Endothelial cell of umbilical vein (primary cell): ENCODE results near the gene SLC22A3. TPM values are rescaled to one million over a fixed set of nuclear protein-coding genes. Genes with fewer than 3 reads are reported as not detected.

Source experiments
- BruUV-seq: library from RNA; stranded (reverse); fragments of 400-500 nt; replicated peaks from 2 replicates; lab custom pipeline; 2021; lab: Mats Ljungman, UMichigan
- CTCF ChIA-PET: fragments of 300-600, 350-600 bp; sonication (Branson Sonifier 250); formaldehyde crosslinking; loops from one replicate; lab custom pipeline; 2021; ENCODE audit warnings: antibody characterized with exemption, inconsistent platforms; lab: Charles Lee
- POLR2A ChIA-PET: fragments of 300-600, 350-600 bp; sonication (Branson Sonifier 250); formaldehyde crosslinking; loops from one replicate; lab custom pipeline; 2021; ENCODE audit warnings: antibody characterized with exemption, inconsistent platforms; lab: Charles Lee
- DNase-seq: peaks from one replicate; pipeline ENCODE4 v3.0.0-alpha.2; 2011; ENCODE audit warnings: low read depth, low spot score
- FAIRE-seq: peaks from 2 replicates; lab custom pipeline; 2011; peaks lifted over from hg19 to GRCh38; lab: Jason Lieb, UNC
- H2AFZ ChIP-seq: 2 replicates; pipeline ENCODE4 v1.6.0; 2012; ENCODE audit warnings: low read depth, low read length, control low read depth, inconsistent platforms
- H3K27ac ChIP-seq: 2 replicates; pipeline ENCODE4 v1.5.1; 2011; ENCODE audit warnings: low read depth, mild to moderate bottlenecking, control low read depth, low read length, moderate library complexity; ENCODE audit not compliant: insufficient read depth
- H3K27me3 ChIP-seq, 2 experiments: 2 replicates each; pipeline versions ENCODE4 v1.6.0 to v1.6.1; 2011; ENCODE audit warnings: low read length in 2 of 2, mixed read lengths in 1 of 2; ENCODE audit not compliant: control insufficient read depth in 2 of 2, insufficient read depth in 2 of 2
- H3K36me3 ChIP-seq, 2 experiments: 2 replicates in 1 of 2; 3 replicates in 1 of 2; pipeline ENCODE4 v1.5.1; 2011; ENCODE audit warnings: low read length in 2 of 2, mild to moderate bottlenecking in 1 of 2, moderate library complexity in 1 of 2; ENCODE audit not compliant: control insufficient read depth in 2 of 2, insufficient read depth in 2 of 2; ENCODE audit errors: extremely low read depth in 1 of 2
- H3K4me1 ChIP-seq: 3 replicates; pipeline ENCODE4 v1.5.1; 2011; ENCODE audit warnings: mild to moderate bottlenecking, low read length; ENCODE audit not compliant: control insufficient read depth, insufficient read depth; ENCODE audit errors: extremely low read depth
- H3K4me2 ChIP-seq: 2 replicates; pipeline ENCODE4 v1.6.1; 2011; ENCODE audit warnings: low read length, control low read depth, mixed read lengths; ENCODE audit not compliant: insufficient read depth
- H3K4me3 ChIP-seq, 3 experiments: fragments of 200-600 bp in 1 of 3; sonication (generic), shearing (Covaris generic) in 1 of 3; replicated peaks in 1 of 3; 2 replicates each; pipeline ENCODE4 v1.5.1; 2011 to 2016; ENCODE audit warnings: control low read depth in 3 of 3, low read length in 3 of 3, mild to moderate bottlenecking in 2 of 3, inconsistent platforms in 1 of 3, low read depth in 1 of 3, moderate library complexity in 1 of 3; ENCODE audit not compliant: insufficient read depth in 1 of 3
- H3K79me2 ChIP-seq: 2 replicates; pipeline ENCODE4 v1.6.0; 2012; ENCODE audit warnings: low read length, inconsistent platforms; ENCODE audit not compliant: control insufficient read depth, insufficient read depth
- H3K9ac ChIP-seq: replicated peaks from 2 replicates; pipeline ENCODE3; 2011; ENCODE audit warnings: low read length, control low read depth; ENCODE audit not compliant: insufficient read depth; ENCODE audit errors: extremely low read depth
- H3K9me1 ChIP-seq: replicated peaks from 3 replicates; pipeline ENCODE4 v1.6.0; 2011; ENCODE audit warnings: mild to moderate bottlenecking, low read length; ENCODE audit not compliant: control insufficient read depth, insufficient read depth; ENCODE audit errors: extremely low read depth
- H3K9me3 ChIP-seq: replicated peaks from 2 replicates; pipeline ENCODE4 v1.5.1; 2012; ENCODE audit warnings: low read length, inconsistent platforms; ENCODE audit not compliant: control insufficient read depth, insufficient read depth
- H4K20me1 ChIP-seq: replicated peaks from 2 replicates; pipeline ENCODE3; 2011; ENCODE audit warnings: mild to moderate bottlenecking, low read length; ENCODE audit not compliant: control insufficient read depth, insufficient read depth; ENCODE audit errors: extremely low read depth
- EZH2 ChIP-seq: IDR thresholded peaks from 2 replicates; pipeline ENCODE4 v1.6.1; 2012; ENCODE audit warnings: borderline replicate concordance, low read depth, mild to moderate bottlenecking, moderate library complexity, low read length, inconsistent platforms; ENCODE audit not compliant: severe bottlenecking
- FOS ChIP-seq: IDR thresholded peaks from 2 replicates; pipeline ENCODE4 v1.6.1; 2011; ENCODE audit warnings: mild to moderate bottlenecking, low read length, moderate library complexity, borderline replicate concordance; ENCODE audit not compliant: insufficient read depth
- GATA2 ChIP-seq: IDR thresholded peaks from 2 replicates; pipeline ENCODE4 v1.7.0; 2011; ENCODE audit warnings: low read depth, mild to moderate bottlenecking, moderate library complexity, mixed read lengths, low read length; ENCODE audit not compliant: insufficient read length, insufficient read depth
- JUN ChIP-seq: IDR thresholded peaks from 2 replicates; pipeline ENCODE4 v1.6.1; 2011; ENCODE audit warnings: borderline replicate concordance, low read depth; ENCODE audit not compliant: insufficient read length, insufficient read depth
- MYC ChIP-seq: IDR thresholded peaks from one replicate; pipeline ENCODE4 v1.6.1; 2011; ENCODE audit warnings: mild to moderate bottlenecking, low read depth, low read length
- POLR2A ChIP-seq: IDR thresholded peaks from 2 replicates; pipeline ENCODE4 v1.6.1; 2012; ENCODE audit warnings: low read depth, mild to moderate bottlenecking, control low read depth, low read length
- POLR2AphosphoS5 ChIP-seq: IDR thresholded peaks from 2 replicates; pipeline ENCODE4 v1.6.1; 2012; ENCODE audit warnings: low read depth, mild to moderate bottlenecking, control low read depth, low read length, moderate library complexity; ENCODE audit not compliant: insufficient read depth
- dilution Hi-C: fragments of 300-500 bp; cut with MboI; formaldehyde crosslinking; loops from one replicate; pipeline ENCODE4 v1.15.0; 2019; ENCODE audit warnings: low sequenced_read_pairs; ENCODE audit not compliant: extremely low pct_ligation_motif_present
- intact Hi-C: fragments of 100-400 bp; cut with micrococcal nuclease; formaldehyde crosslinking; loops from one replicate; pipeline ENCODE4 v1.10.0; 2022
- polyA plus RNA-seq, 4 experiments: library from polyadenylated mRNA; depleted of rRNA in 3 of 4; stranded (reverse) in 3 of 4; unstranded in 1 of 4; fragments of >200 nt; gene quantifications; 2 replicates each; pipeline versions ENCODE4 v1.2.1 to v1.2.3, GENCODE V29; 2011 to 2012; ENCODE audit warnings: missing spikeins in 1 of 4
- total RNA-seq: library from RNA; stranded (reverse); gene quantifications from 2 replicates; pipeline ENCODE4 v1.2.3, GENCODE V29; 2021
- TF ChIP-seq, protein P1 (sequence below): IDR thresholded peaks from 2 replicates; pipeline ENCODE4 v1.6.1; 2011; ENCODE audit not compliant: insufficient read depth, insufficient read length
- TF ChIP-seq, protein P2 (sequence below), 2 donors: IDR thresholded peaks; 1 replicate in 1 of 2; 2 replicates in 1 of 2; pipeline ENCODE4 v1.5.1; 2011; ENCODE audit warnings: low read length in 2 of 2, mild to moderate bottlenecking in 2 of 2, moderate library complexity in 2 of 2, control low read depth in 1 of 2, inconsistent platforms in 1 of 2, low read depth in 1 of 2; ENCODE audit not compliant: insufficient read depth in 1 of 2; ENCODE audit errors: extremely low read depth in 1 of 2

The SLC22A3 gene
- total and polyA plus RNA-seq, 2 donors (not counting 3 experiments of a cell fraction or from before 2014, with no cell fraction given), result not detected

DNA sequence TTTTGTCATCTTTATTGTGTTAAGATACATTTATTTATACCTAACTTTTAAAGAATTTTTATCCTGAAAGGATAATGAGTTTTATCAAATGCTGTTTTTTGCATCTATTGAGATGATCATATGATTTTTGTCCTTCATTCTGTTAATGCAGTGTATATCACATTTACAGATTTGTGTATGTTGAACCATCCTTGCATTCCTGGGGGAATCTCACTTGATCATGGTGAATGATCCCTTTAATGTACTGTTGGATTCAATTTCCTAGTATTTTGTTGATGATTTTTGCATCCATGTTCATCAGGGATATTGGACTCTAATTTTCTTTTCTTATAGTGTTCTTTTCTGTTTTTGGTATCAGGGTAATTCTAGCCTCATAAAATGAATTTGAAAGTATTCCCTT, 38.5 kb upstream of the SLC22A3 start:
- Histone ChIP-seq H3K4me3 (no peak overlapping the region), H3K9ac (no peak overlapping the region), H3K4me2 (no peak overlapping the region), H4K20me1 (no peaks in the 10 kb centered on the region), H3K9me1 (no peaks in the 10 kb centered on the region), H3K27ac (no peak overlapping the region), H2AFZ (no peak overlapping the region), H3K27me3 (no peaks in the 10 kb centered on the region), H3K79me2 (no peaks in the 10 kb centered on the region), H3K4me1 (no peaks in the 10 kb centered on the region), H3K36me3 (no peaks in the 10 kb centered on the region), H3K9me3 (no peaks in the 10 kb centered on the region)
- ChIA-PET POLR2A (no interaction called here), CTCF (no interaction called here)
- no peak for DNase-seq
- intact Hi-C loops, result no loop called here
- dilution Hi-C loops, result no loop called here
- no TSS peak for BruUV-seq
- FAIRE-seq, result no peak
- TF ChIP-seq, protein P1, sequence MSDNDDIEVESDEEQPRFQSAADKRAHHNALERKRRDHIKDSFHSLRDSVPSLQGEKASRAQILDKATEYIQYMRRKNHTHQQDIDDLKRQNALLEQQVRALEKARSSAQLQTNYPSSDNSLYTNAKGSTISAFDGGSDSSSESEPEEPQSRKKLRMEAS, result no peak
- TF ChIP-seq FOS (no peak), POLR2A (no peak), MYC (no peak), POLR2AphosphoS5 (no peak), GATA2 (no peak), JUN (no peak), EZH2 (no peak)
- TF ChIP-seq, protein P2, sequence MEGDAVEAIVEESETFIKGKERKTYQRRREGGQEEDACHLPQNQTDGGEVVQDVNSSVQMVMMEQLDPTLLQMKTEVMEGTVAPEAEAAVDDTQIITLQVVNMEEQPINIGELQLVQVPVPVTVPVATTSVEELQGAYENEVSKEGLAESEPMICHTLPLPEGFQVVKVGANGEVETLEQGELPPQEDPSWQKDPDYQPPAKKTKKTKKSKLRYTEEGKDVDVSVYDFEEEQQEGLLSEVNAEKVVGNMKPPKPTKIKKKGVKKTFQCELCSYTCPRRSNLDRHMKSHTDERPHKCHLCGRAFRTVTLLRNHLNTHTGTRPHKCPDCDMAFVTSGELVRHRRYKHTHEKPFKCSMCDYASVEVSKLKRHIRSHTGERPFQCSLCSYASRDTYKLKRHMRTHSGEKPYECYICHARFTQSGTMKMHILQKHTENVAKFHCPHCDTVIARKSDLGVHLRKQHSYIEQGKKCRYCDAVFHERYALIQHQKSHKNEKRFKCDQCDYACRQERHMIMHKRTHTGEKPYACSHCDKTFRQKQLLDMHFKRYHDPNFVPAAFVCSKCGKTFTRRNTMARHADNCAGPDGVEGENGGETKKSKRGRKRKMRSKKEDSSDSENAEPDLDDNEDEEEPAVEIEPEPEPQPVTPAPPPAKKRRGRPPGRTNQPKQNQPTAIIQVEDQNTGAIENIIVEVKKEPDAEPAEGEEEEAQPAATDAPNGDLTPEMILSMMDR (IDR thresholded peaks at IDR 0.05; ENCODE audit: extremely low read depth in 1 of 2, insufficient read depth in 1 of 2, low read depth in 1 of 2, low read length in 2 of 2), result no peak
